Fibroblast of lung (primary cell): ENCODE results near the gene ENOX1. TPM values are rescaled to one million over a fixed set of nuclear protein-coding genes. Genes with fewer than 3 reads are reported as not detected.

Experiments
- DNase-seq, 2 donors: peaks; one replicate each; pipeline versions ENCODE4 v3.0.0 to v3.0.0-alpha.2; 2010; ENCODE audit warnings: low read depth in 2 of 2
- H2AFZ ChIP-seq: 2 replicates; pipeline ENCODE4 v1.5.1; 2012; ENCODE audit warnings: low read length, control low read depth, inconsistent platforms
- H3K27ac ChIP-seq: 2 replicates; pipeline ENCODE4 v1.5.1; 2011; ENCODE audit warnings: low read length, control low read depth; ENCODE audit not compliant: insufficient read depth
- H3K27me3 ChIP-seq: 2 replicates; pipeline ENCODE4 v1.5.1; 2011; ENCODE audit warnings: mild to moderate bottlenecking, low read length; ENCODE audit not compliant: control insufficient read depth, insufficient read depth
- H3K36me3 ChIP-seq: 2 replicates; pipeline ENCODE4 v1.5.1; 2011; ENCODE audit warnings: low read length; ENCODE audit not compliant: control insufficient read depth, insufficient read depth
- H3K4me1 ChIP-seq: 2 replicates; pipeline ENCODE4 v1.5.1; 2011; ENCODE audit warnings: low read length; ENCODE audit not compliant: control insufficient read depth, insufficient read depth; ENCODE audit errors: extremely low read depth
- H3K4me2 ChIP-seq: 2 replicates; pipeline ENCODE4 v1.5.1; 2011; ENCODE audit warnings: low read length, control low read depth; ENCODE audit not compliant: insufficient read depth; ENCODE audit errors: extremely low read depth
- H3K4me3 ChIP-seq, 4 experiments: fragments of 200-600 bp in 1 of 4; sonication (generic) in 1 of 4; replicated peaks in 1 of 4; 2 replicates each; pipeline ENCODE4 v1.5.1; 2011 to 2016; ENCODE audit warnings: low read length in 4 of 4, low read depth in 3 of 4, mild to moderate bottlenecking in 3 of 4, control low read depth in 2 of 4, inconsistent platforms in 1 of 4, mixed read lengths in 1 of 4; ENCODE audit not compliant: insufficient read depth in 1 of 4; ENCODE audit errors: control extremely low read depth in 1 of 4
- H3K79me2 ChIP-seq: 2 replicates; pipeline ENCODE4 v1.5.1; 2012; ENCODE audit warnings: mild to moderate bottlenecking, low read length, inconsistent platforms; ENCODE audit not compliant: control insufficient read depth, insufficient read depth
- H3K9ac ChIP-seq: 2 replicates; pipeline ENCODE4 v1.5.1; 2011; ENCODE audit warnings: mild to moderate bottlenecking, low read length, control low read depth; ENCODE audit not compliant: insufficient read depth
- H3K9me3 ChIP-seq: 2 replicates; pipeline ENCODE4 v1.5.1; 2012; ENCODE audit warnings: low read depth, low read length; ENCODE audit not compliant: control insufficient read depth, insufficient read depth
- H4K20me1 ChIP-seq: 2 replicates; pipeline ENCODE4 v1.5.1; 2011; ENCODE audit warnings: low read length; ENCODE audit not compliant: control insufficient read depth, insufficient read depth; ENCODE audit errors: extremely low read depth
- CTCF ChIP-seq, 2 donors: IDR thresholded peaks in 1 of 2; conservative IDR thresholded peaks in 1 of 2; 1 replicate in 1 of 2; 2 replicates in 1 of 2; pipeline ENCODE4 v1.5.1; 2011 to 2012; ENCODE audit warnings: low read length in 2 of 2, control low read depth in 1 of 2, inconsistent platforms in 1 of 2, low read depth in 1 of 2, mild to moderate bottlenecking in 1 of 2
- EZH2 ChIP-seq: IDR thresholded peaks from 2 replicates; pipeline ENCODE4 v1.5.1; 2012; ENCODE audit warnings: low read length, control low read depth, mild to moderate bottlenecking; ENCODE audit errors: missing control alignments
- polyA plus RNA-seq, 2 donors: library from polyadenylated mRNA; depleted of rRNA in 1 of 2; stranded (reverse) in 1 of 2; unstranded in 1 of 2; fragments of >200 nt; gene quantifications; 2 replicates each; pipeline ENCODE4 v1.2.1, GENCODE V29; 2011 to 2012; ENCODE audit warnings: missing spikeins in 1 of 2
- total RNA-seq: library from RNA; depleted of rRNA; stranded (reverse); fragments of >200 nt; gene quantifications from 2 replicates; pipeline ENCODE4 v1.2.1, GENCODE V29; 2014

ENOX1 gene
- total and polyA plus RNA-seq, 2 donors (not counting 1 experiment from before 2014, with no cell fraction given): 3.5 to 7.6 TPM

GRCh38 chr13:43544631-43545030 is 242.1 kb downstream of the ENOX1 start:
- no peaks in the 10 kb centered on the region for H3K4me1 ChIP-seq
- H3K27me3 ChIP-seq: no peaks in the 10 kb centered on the region
- H4K20me1 ChIP-seq: no peaks in the 10 kb centered on the region
- no peak overlapping the region for H3K9ac ChIP-seq
- TF ChIP-seq CTCF (conservative IDR thresholded peaks at IDR 0.05 in 1 of 2, IDR thresholded peaks at IDR 0.05 in 1 of 2; ENCODE audit: low read depth in 1 of 2, low read length in 2 of 2): no peak
- no peak for TF ChIP-seq EZH2
- no peaks in the 10 kb centered on the region for H3K9me3 ChIP-seq
- no peaks in the 10 kb centered on the region for H3K79me2 ChIP-seq
- no peak overlapping the region for H3K4me2 ChIP-seq
- H2AFZ ChIP-seq: no peak overlapping the region
- H3K36me3 ChIP-seq: no peaks in the 10 kb centered on the region
- H3K27ac ChIP-seq: no peak overlapping the region
- H3K4me3 ChIP-seq: no peak overlapping the region
- no peak for DNase-seq

GRCh38 chr13:43544011-43544410 is 242.8 kb downstream of the ENOX1 start:
- Histone ChIP-seq H3K9ac (no peak overlapping the region), H3K4me2 (no peak overlapping the region), H3K4me1 (no peaks in the 10 kb centered on the region), H3K27ac (no peak overlapping the region), H3K27me3 (no peaks in the 10 kb centered on the region), H3K36me3 (no peaks in the 10 kb centered on the region), H3K9me3 (no peaks in the 10 kb centered on the region), H2AFZ (no peak overlapping the region), H3K79me2 (no peaks in the 10 kb centered on the region), H4K20me1 (no peaks in the 10 kb centered on the region), H3K4me3 (no peak overlapping the region)
- DNase-seq: peak; percentile 44 to 62
- no peak for TF ChIP-seq CTCF (conservative IDR thresholded peaks at IDR 0.05 in 1 of 2, IDR thresholded peaks at IDR 0.05 in 1 of 2; ENCODE audit: low read depth in 1 of 2, low read length in 2 of 2)
- no peak for TF ChIP-seq EZH2

- no peaks in the 10 kb centered on the region for H4K20me1 ChIP-seq
Observed at GRCh38 chr13:43543331-43543730, 243.4 kb downstream of the ENOX1 start.

More at GRCh38 chr13:43543331-43543730, 243.4 kb downstream of the ENOX1 start:
- no peaks in the 10 kb centered on the region for H3K4me1 ChIP-seq
- H3K27ac ChIP-seq: no peak overlapping the region
- H3K4me2 ChIP-seq: no peak overlapping the region
- no peak overlapping the region for H3K9ac ChIP-seq
- no peaks in the 10 kb centered on the region for H3K36me3 ChIP-seq
- TF ChIP-seq EZH2 (no peak), CTCF (conservative IDR thresholded peaks at IDR 0.05 in 1 of 2, IDR thresholded peaks at IDR 0.05 in 1 of 2; ENCODE audit: low read depth in 1 of 2, low read length in 2 of 2) (no peak)
- H3K79me2 ChIP-seq: no peaks in the 10 kb centered on the region
- DNase-seq: peak; percentile 15 to 19
- H2AFZ ChIP-seq: no peak overlapping the region
- H3K9me3 ChIP-seq: no peaks in the 10 kb centered on the region
- H3K27me3 ChIP-seq: no peaks in the 10 kb centered on the region
- H3K4me3 ChIP-seq: no peak overlapping the region
